K562 (cell line): ENCODE results near the gene LETM1. TPM values are rescaled to one million over a fixed set of nuclear protein-coding genes. Genes with fewer than 3 reads are reported as not detected.
A peak's percentile ranks its signal among the peaks of the same experiment; 100 is the strongest.

ENCODE experiments used
- CBFA2T3 ChIP-seq: fragments of 450-650 bp; IDR thresholded peaks from 2 replicates; pipeline ENCODE4 v1.6.1; 2017
- CHD2 ChIP-seq: IDR thresholded peaks from 2 replicates; pipeline ENCODE4 v1.6.1; 2011; ENCODE audit warnings: low read depth, low read length
- L3MBTL2 ChIP-seq: fragments of 450-650 bp; IDR thresholded peaks from 2 replicates; pipeline ENCODE4 v1.6.1; 2016; ENCODE audit warnings: mild to moderate bottlenecking, moderate library complexity
- MAFF ChIP-seq: IDR thresholded peaks from 2 replicates; pipeline ENCODE4 v1.6.1; 2012; ENCODE audit warnings: low read length, improper control_type of control experiment
- MTA2 ChIP-seq: fragments of 450-650 bp; IDR thresholded peaks from 2 replicates; pipeline ENCODE4 v1.6.1; 2016; ENCODE audit warnings: low read depth
- NBN ChIP-seq: fragments of 450-650 bp; IDR thresholded peaks from 2 replicates; pipeline ENCODE4 v1.6.1; 2016; ENCODE audit warnings: low read depth, mild to moderate bottlenecking
- NCOA1 ChIP-seq: fragments of 450-650 bp; IDR thresholded peaks from 2 replicates; pipeline ENCODE4 v1.6.1; 2016; ENCODE audit warnings: low read depth
- NRF1 ChIP-seq, 2 experiments: fragments of 450-650 bp; IDR thresholded peaks in 1 of 2; conservative IDR thresholded peaks in 1 of 2; 2 replicates each; pipeline ENCODE4 v1.6.1; 2014; ENCODE audit warnings: mild to moderate bottlenecking in 2 of 2
- SAFB ChIP-seq: fragments of 200-400 bp; formaldehyde crosslinking; IDR thresholded peaks from 2 replicates; pipeline ENCODE4 v1.6.1; 2017; ENCODE audit warnings: low read depth, low read length, borderline replicate concordance
- SIX5 ChIP-seq, 2 experiments: IDR thresholded peaks; 2 replicates each; pipeline ENCODE4 v1.6.1; 2011; ENCODE audit warnings: low read length in 2 of 2, borderline replicate concordance in 1 of 2, low read depth in 1 of 2, mild to moderate bottlenecking in 1 of 2, moderate library complexity in 1 of 2; ENCODE audit not compliant: insufficient read depth in 1 of 2
- SMAD4 ChIP-seq: fragments of 250-450 bp; sonication (Bioruptor Pico); conservative IDR thresholded peaks from 2 replicates; pipeline ENCODE4 v1.8.0; 2021; ENCODE audit warnings: inconsistent platforms, mild to moderate bottlenecking, moderate library complexity
- SNIP1 ChIP-seq: fragments of 450-650 bp; IDR thresholded peaks from 2 replicates; pipeline ENCODE4 v1.7.1; 2017; ENCODE audit warnings: low read depth, mild to moderate bottlenecking
- SRSF1 ChIP-seq: fragments of 200-400 bp; formaldehyde crosslinking; IDR thresholded peaks from 2 replicates; pipeline ENCODE4 v1.6.1; 2017; ENCODE audit warnings: mild to moderate bottlenecking, low read depth, low read length, moderate library complexity
- TAF7 ChIP-seq: fragments of 450-650 bp; IDR thresholded peaks from 2 replicates; pipeline ENCODE4 v1.6.1; 2016; ENCODE audit warnings: missing genetic modification characterization, missing compliant biosample characterization
- ZFP1 ChIP-seq: fragments of 450-650 bp; formaldehyde crosslinking; IDR thresholded peaks from 2 replicates; pipeline ENCODE4 v1.4.0; 2020; ENCODE audit warnings: mild to moderate bottlenecking, mixed read lengths
- ZNF3 ChIP-seq: fragments of 250-450 bp; sonication (Bioruptor Pico); IDR thresholded peaks from 2 replicates; pipeline ENCODE4 v1.5.0; 2021; ENCODE audit warnings: mild to moderate bottlenecking, moderate library complexity
- ZNF431 ChIP-seq: sonication (generic); formaldehyde crosslinking; IDR thresholded peaks from 2 replicates; pipeline ENCODE4 v1.8.0; 2022; ENCODE audit warnings: mild to moderate bottlenecking, missing genetic modification reagents
- polyA plus RNA-seq, 8 experiments: library from polyadenylated mRNA; depleted of rRNA in 4 of 8; stranded (reverse) in 5 of 8; unstranded in 3 of 8; fragments of >200 nt; fragmentation: Nextera tagmentation in 2 of 8; fragmentation: Illumina TruSeq in 1 of 8; extraction: Ambion mirVana in 2 of 8; extraction: Trizol in 1 of 8; gene quantifications; 2 replicates each; pipeline versions ENCODE4 v1.2.1 to v1.2.3, GENCODE V29; 2011 to 2014; ENCODE audit warnings: inconsistent platforms in 1 of 8, missing spikeins in 1 of 8
- total RNA-seq, 7 experiments: library from RNA; depleted of rRNA in 6 of 7; stranded (reverse); fragments of >200 nt in 6 of 7; fragmentation: Illumina TruSeq in 2 of 7; extraction: Trizol in 2 of 7; gene quantifications; 2 replicates each; pipeline versions ENCODE4 v1.2.1 to v1.2.3, GENCODE V29; 2011 to 2021; ENCODE audit warnings: low replicate concordance in 1 of 7
- TF ChIP-seq, protein P1 (sequence below), 2 experiments: fragments of 450-650 bp; IDR thresholded peaks; 2 replicates each; pipeline ENCODE4 v1.6.1; 2018; ENCODE audit warnings: mild to moderate bottlenecking in 2 of 2, low read depth in 1 of 2; ENCODE audit not compliant: partially characterized antibody in 2 of 2
- TF ChIP-seq, protein P2 (sequence below): fragments of 450-650 bp; IDR thresholded peaks from 2 replicates; pipeline ENCODE4 v1.6.1; 2018; ENCODE audit warnings: mild to moderate bottlenecking, low read depth; ENCODE audit not compliant: partially characterized antibody
- TF ChIP-seq, protein P3 (sequence below), 2 experiments: IDR thresholded peaks; 2 replicates each; pipeline ENCODE4 v1.6.1; 2012; ENCODE audit warnings: improper control_type of control experiment in 2 of 2, low read depth in 2 of 2, low read length in 2 of 2, borderline replicate concordance in 1 of 2
- TF ChIP-seq, protein P4 (sequence below): sonication (generic); formaldehyde crosslinking; IDR thresholded peaks from 2 replicates; pipeline ENCODE4 v1.9.0; 2022; ENCODE audit warnings: mild to moderate bottlenecking, missing genetic modification reagents

The LETM1 gene
- total and polyA plus RNA-seq, 9 of the 15 experiments (the other 6 are each of a cell fraction or from before 2014, with no cell fraction given): 3.9 to 109 (median 35.0) TPM

DNA sequence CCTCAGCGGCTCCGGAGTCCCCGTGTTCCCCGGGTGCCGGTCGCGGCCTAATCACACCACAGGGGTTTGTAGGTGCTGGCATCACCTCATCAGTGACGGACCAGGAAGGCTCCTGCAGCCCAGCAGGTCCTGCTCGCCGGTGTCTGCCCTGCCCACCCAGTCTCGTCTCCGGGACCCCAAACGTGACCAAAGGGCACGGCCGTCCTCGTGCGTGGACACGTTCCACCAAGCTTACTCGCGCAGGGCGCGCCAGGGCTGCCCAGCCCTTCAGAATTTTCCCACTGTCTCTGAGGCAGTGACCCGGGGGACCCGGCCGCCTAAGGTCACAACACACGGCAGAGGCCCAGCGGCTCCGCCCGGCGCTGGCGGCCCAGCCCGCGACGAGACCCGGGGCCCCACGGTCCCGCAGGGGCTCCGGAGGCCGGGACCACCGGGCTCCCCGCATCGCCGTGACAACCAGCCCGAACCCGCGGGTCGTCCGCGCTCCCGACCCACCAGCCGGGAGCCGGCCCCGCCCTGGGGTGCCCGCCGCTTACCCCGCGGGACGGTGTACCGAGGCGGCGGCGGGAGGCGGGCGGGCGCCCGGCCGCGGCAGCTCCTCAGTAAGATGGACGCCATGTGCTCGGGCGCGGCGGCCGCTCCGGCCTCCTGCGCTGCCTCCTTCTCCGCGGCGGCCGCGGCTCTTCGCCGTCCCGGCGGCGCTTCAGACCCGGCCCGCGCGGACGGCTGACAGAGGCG is 454 bp downstream of the LETM1 start (continued):
- TF ChIP-seq, protein P1, sequence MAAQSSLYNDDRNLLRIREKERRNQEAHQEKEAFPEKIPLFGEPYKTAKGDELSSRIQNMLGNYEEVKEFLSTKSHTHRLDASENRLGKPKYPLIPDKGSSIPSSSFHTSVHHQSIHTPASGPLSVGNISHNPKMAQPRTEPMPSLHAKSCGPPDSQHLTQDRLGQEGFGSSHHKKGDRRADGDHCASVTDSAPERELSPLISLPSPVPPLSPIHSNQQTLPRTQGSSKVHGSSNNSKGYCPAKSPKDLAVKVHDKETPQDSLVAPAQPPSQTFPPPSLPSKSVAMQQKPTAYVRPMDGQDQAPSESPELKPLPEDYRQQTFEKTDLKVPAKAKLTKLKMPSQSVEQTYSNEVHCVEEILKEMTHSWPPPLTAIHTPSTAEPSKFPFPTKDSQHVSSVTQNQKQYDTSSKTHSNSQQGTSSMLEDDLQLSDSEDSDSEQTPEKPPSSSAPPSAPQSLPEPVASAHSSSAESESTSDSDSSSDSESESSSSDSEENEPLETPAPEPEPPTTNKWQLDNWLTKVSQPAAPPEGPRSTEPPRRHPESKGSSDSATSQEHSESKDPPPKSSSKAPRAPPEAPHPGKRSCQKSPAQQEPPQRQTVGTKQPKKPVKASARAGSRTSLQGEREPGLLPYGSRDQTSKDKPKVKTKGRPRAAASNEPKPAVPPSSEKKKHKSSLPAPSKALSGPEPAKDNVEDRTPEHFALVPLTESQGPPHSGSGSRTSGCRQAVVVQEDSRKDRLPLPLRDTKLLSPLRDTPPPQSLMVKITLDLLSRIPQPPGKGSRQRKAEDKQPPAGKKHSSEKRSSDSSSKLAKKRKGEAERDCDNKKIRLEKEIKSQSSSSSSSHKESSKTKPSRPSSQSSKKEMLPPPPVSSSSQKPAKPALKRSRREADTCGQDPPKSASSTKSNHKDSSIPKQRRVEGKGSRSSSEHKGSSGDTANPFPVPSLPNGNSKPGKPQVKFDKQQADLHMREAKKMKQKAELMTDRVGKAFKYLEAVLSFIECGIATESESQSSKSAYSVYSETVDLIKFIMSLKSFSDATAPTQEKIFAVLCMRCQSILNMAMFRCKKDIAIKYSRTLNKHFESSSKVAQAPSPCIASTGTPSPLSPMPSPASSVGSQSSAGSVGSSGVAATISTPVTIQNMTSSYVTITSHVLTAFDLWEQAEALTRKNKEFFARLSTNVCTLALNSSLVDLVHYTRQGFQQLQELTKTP (IDR thresholded peaks at IDR 0.05; ENCODE audit: low read depth in 1 of 2, partially characterized antibody in 2 of 2): no peak
- TF ChIP-seq SRSF1: no peak
- TF ChIP-seq CBFA2T3: no peak
- no peak for TF ChIP-seq CHD2
- no peak for TF ChIP-seq TAF7 (tag)
- TF ChIP-seq ZNF3 (CRISPR knock-in tag): no peak
- TF ChIP-seq, protein P2, sequence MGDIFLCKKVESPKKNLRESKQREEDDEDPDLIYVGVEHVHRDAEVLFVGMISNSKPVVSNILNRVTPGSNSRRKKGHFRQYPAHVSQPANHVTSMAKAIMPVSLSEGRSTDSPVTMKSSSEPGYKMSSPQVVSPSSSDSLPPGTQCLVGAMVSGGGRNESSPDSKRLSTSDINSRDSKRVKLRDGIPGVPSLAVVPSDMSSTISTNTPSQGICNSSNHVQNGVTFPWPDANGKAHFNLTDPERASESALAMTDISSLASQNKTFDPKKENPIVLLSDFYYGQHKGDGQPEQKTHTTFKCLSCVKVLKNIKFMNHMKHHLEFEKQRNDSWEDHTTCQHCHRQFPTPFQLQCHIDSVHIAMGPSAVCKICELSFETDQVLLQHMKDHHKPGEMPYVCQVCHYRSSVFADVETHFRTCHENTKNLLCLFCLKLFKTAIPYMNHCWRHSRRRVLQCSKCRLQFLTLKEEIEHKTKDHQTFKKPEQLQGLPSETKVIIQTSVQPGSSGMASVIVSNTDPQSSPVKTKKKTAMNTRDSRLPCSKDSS: no peak
- peak; percentile 22; the same call in 1 of the 2 replicates for TF ChIP-seq SAFB
- no peak for TF ChIP-seq NCOA1
- no peak for TF ChIP-seq MAFF
- TF ChIP-seq SNIP1: no peak
- no peak; the same call in 1 of the 2 replicates for TF ChIP-seq ZNF431
- TF ChIP-seq ZFP1: no peak
- TF ChIP-seq L3MBTL2: no peak
- no peak for TF ChIP-seq SIX5 (IDR thresholded peaks at IDR 0.05; ENCODE audit: borderline replicate concordance in 1 of 2, insufficient read depth in 1 of 2, low read depth in 1 of 2, low read length in 2 of 2)
- TF ChIP-seq, protein P3, sequence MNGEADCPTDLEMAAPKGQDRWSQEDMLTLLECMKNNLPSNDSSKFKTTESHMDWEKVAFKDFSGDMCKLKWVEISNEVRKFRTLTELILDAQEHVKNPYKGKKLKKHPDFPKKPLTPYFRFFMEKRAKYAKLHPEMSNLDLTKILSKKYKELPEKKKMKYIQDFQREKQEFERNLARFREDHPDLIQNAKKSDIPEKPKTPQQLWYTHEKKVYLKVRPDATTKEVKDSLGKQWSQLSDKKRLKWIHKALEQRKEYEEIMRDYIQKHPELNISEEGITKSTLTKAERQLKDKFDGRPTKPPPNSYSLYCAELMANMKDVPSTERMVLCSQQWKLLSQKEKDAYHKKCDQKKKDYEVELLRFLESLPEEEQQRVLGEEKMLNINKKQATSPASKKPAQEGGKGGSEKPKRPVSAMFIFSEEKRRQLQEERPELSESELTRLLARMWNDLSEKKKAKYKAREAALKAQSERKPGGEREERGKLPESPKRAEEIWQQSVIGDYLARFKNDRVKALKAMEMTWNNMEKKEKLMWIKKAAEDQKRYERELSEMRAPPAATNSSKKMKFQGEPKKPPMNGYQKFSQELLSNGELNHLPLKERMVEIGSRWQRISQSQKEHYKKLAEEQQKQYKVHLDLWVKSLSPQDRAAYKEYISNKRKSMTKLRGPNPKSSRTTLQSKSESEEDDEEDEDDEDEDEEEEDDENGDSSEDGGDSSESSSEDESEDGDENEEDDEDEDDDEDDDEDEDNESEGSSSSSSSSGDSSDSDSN (IDR thresholded peaks at IDR 0.05; ENCODE audit: borderline replicate concordance in 1 of 2, low read depth in 2 of 2, low read length in 2 of 2): no peak
- no peak for TF ChIP-seq NBN
- TF ChIP-seq NRF1 (conservative IDR thresholded peaks at IDR 0.05 in 1 of 2, IDR thresholded peaks at IDR 0.05 in 1 of 2): 0 out of 4 replicates have a peak, but pooled peaks of 1 of the 2 experiments have one; percentile 10
- no peak; the same call in 1 of the 2 replicates for TF ChIP-seq SMAD4 (CRISPR knock-in tag)
- TF ChIP-seq MTA2: no peak
- TF ChIP-seq, protein P4, sequence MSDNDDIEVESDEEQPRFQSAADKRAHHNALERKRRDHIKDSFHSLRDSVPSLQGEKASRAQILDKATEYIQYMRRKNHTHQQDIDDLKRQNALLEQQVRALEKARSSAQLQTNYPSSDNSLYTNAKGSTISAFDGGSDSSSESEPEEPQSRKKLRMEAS: no peak; the same call in 1 of the 2 replicates
